IPS DF 6.9 (cell line): ENCODE results near the gene ZNF69.
"Not testable (repeated sequence)": the region's sequence is repeated elsewhere in the genome, so short reads cannot be mapped to it uniquely, and the experiment has no call there.

Source experiments
- DNase-seq: peaks from one replicate; pipeline ENCODE4 v3.0.0-alpha.2; 2013; ENCODE audit warnings: low read depth, low spot score
- H3K27ac ChIP-seq: one replicate; pipeline ENCODE4 v1.5.1; 2013; ENCODE audit warnings: low read length, control low read depth
- H3K27me3 ChIP-seq: 2 replicates; pipeline ENCODE4 v1.6.1; 2013; ENCODE audit warnings: mild to moderate bottlenecking, low read length; ENCODE audit not compliant: control insufficient read depth, insufficient read depth
- H3K36me3 ChIP-seq: 2 replicates; pipeline ENCODE4 v1.6.1; 2013; ENCODE audit warnings: low read length; ENCODE audit not compliant: control insufficient read depth, insufficient read depth
- H3K4me1 ChIP-seq: 2 replicates; pipeline ENCODE4 v1.6.1; 2013; ENCODE audit warnings: low read length; ENCODE audit not compliant: control insufficient read depth, insufficient read depth
- H3K4me3 ChIP-seq: 2 replicates; pipeline ENCODE4 v1.5.1; 2013; ENCODE audit warnings: mild to moderate bottlenecking, low read length
- H3K9me3 ChIP-seq: 2 replicates; pipeline ENCODE4 v1.6.1; 2013; ENCODE audit warnings: low read length, inconsistent platforms; ENCODE audit not compliant: control insufficient read depth, insufficient read depth
- WGBS: extraction: QIAGEN DNeasy Blood & Tissue Kit; methylation state at CpG from one replicate; pipeline ENCODE4 v1.1.7; 2013; ENCODE audit warnings: mixed read lengths, missing lambda C conversion rate; ENCODE audit not compliant: insufficient read length, insufficient coverage; 5-methylcytosine and 5-hydroxymethylcytosine counted together

ZNF69 gene

GRCh38 chr19:11894851-11895250 lies 7.3 kb downstream of the ZNF69 start:
- Histone ChIP-seq H3K27ac (no peak overlapping the region), H3K4me3 (no peak overlapping the region), H3K36me3 (peaks cover 10% of the 10 kb centered on the region; the same call in 1 of the 2 replicates), H3K27me3 (no peaks in the 10 kb centered on the region), H3K4me1 (no peaks in the 10 kb centered on the region), H3K9me3 (0 out of 2 replicates have a peak, but pooled peaks cover 2% of the 10 kb centered on the region)
- no CpG with 5 or more reads among the region's 6 CpGs for WGBS
- DNase-seq, result no peak

DNA sequence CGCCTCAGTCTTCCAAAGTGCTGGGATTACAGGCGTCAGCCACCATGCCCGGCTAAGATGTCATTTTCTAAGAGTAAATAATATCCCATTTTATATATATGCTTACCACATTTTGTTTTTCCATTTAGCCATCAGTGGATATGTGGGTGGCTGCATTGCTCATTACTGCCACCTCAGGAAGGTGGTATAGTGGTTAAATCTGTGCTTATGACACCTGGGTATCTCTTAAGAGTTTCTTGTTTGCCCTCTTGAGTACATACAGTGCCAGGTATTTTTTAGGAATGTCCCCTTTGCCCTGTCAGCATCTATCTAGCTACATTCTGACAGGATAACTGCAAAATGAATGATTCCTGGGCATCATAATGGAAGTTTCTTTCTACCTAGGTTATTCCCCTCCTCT lies 14.6 kb downstream of the ZNF69 start:
- H3K4me1 ChIP-seq, result no peaks in the 10 kb centered on the region
- no peak overlapping the region for H3K4me3 ChIP-seq
- no peaks in the 10 kb centered on the region for H3K27me3 ChIP-seq
- peaks cover 19% of the 10 kb centered on the region for H3K9me3 ChIP-seq
- no peak for DNase-seq
- no CpG with 5 or more reads among the region's 3 CpGs for WGBS
- peaks cover 31% of the 10 kb centered on the region for H3K36me3 ChIP-seq
- no peak overlapping the region for H3K27ac ChIP-seq

GRCh38 chr19:11905928-11906327 lies 18.3 kb downstream of the ZNF69 start:
- H3K4me3 ChIP-seq, result no peak overlapping the region
- H3K36me3 ChIP-seq, result peaks cover 31% of the 10 kb centered on the region

DNA sequence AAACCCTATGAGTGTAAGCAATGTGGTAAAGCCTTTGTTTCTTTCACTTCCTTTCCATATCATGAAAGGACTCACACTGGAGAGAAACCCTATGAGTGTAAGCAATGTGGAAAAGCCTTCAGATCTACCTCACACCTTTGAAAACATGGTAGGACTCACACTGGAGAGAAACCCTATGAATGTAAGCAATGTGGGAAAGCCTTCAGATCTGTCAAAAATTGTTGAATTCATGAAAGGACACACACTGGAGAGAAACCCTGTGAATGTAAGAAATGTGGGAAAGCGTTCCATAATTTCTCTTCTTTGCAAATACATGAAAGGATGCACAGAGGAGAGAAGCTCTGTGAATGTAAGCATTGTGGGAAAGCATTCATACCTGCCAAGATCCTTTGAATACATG lies 24.4 kb downstream of the ZNF69 start:
- not testable (repeated sequence) for H3K27me3 ChIP-seq, H3K9me3 ChIP-seq, H3K27ac ChIP-seq, H3K36me3 ChIP-seq, H3K4me1 ChIP-seq, DNase-seq, H3K4me3 ChIP-seq
- no CpG with 5 or more reads among the region's 1 CpG for WGBS

More at GRCh38 chr19:11905928-11906327, 18.3 kb downstream of the ZNF69 start:
- DNase-seq, result no peak
- WGBS, result no CpG with 5 or more reads among the region's 3 CpGs
- H3K9me3 ChIP-seq, result peaks cover 19% of the 10 kb centered on the region
- no peaks in the 10 kb centered on the region for H3K27me3 ChIP-seq
- H3K27ac ChIP-seq, result no peak overlapping the region
- H3K4me1 ChIP-seq, result no peaks in the 10 kb centered on the region

DNA sequence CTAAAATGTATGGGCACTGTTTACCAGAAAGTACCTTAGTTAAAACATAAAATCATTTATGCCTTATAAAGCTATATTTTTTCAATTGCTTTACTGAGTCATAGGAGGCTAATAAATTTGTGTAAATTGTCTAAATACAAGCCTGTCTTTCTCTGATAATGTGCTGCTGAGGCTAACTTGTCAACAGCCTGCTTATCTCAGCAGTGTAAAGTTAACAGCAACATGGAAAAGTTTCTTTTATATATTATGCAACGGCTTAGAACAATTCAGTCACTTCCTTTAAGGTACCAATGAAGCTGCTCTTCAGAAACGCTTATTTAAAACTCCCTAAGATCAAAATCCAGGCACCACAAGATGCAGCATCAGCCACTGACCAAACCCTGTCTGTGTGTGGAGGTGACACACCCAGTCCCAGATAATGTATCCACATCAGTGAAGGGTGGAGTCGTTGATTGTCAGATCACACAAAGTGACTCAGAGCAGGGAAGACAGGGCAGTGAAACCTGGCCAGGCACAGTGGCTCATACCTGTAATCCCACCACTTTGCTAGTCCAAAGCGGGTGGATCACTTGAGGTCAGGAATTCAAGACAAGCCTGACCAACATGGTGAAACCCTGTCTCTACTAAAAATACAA lies 27.0 kb downstream of the ZNF69 start:
- no CpG with 5 or more reads among the region's 4 CpGs for WGBS
- not testable (repeated sequence) for H3K4me1 ChIP-seq, H3K36me3 ChIP-seq, H3K9me3 ChIP-seq, DNase-seq, H3K27me3 ChIP-seq, H3K27ac ChIP-seq, H3K4me3 ChIP-seq

DNA sequence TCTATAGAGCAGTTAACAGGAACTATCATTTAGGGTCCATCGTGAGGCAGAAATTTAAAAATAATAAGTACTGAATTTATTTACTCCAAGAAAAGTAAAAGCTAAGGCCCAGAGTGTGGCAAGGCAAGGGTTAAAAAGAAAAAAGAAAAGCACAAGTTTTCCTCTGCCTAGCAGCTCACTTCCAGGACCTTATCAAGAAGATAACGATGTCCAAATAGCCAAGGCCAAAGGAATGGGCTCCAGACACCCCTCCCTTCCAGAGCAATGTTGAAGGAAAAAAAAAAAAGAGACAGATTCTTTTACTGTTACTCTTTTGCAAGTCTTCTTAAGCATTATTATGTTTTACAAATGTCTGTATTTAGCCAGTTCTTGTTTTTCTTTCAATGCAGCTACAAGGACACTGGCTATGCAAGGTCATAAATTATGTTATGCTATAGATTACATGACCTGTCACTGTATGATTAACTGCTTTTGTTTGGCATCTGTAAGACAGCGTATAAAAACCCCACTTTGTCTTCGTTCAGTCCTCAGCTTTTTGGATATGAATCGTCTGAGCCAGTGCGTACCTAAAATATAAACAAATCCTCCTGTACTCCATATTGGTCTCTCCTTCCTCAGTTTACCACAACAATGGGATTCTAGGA lies 34.4 kb downstream of the ZNF69 start:
- H3K9me3 ChIP-seq, result no peaks in the 10 kb centered on the region; the same call in 1 of the 2 replicates
- no peak overlapping the region for H3K27ac ChIP-seq
- H3K4me3 ChIP-seq, result no peak overlapping the region
- no CpG with 5 or more reads among the region's 6 CpGs for WGBS
- 0 out of 2 replicates have a peak, but pooled peaks cover 1% of the 10 kb centered on the region for H3K4me1 ChIP-seq
- no peaks in the 10 kb centered on the region for H3K36me3 ChIP-seq
- no peaks in the 10 kb centered on the region for H3K27me3 ChIP-seq
- DNase-seq, result no peak

DNA sequence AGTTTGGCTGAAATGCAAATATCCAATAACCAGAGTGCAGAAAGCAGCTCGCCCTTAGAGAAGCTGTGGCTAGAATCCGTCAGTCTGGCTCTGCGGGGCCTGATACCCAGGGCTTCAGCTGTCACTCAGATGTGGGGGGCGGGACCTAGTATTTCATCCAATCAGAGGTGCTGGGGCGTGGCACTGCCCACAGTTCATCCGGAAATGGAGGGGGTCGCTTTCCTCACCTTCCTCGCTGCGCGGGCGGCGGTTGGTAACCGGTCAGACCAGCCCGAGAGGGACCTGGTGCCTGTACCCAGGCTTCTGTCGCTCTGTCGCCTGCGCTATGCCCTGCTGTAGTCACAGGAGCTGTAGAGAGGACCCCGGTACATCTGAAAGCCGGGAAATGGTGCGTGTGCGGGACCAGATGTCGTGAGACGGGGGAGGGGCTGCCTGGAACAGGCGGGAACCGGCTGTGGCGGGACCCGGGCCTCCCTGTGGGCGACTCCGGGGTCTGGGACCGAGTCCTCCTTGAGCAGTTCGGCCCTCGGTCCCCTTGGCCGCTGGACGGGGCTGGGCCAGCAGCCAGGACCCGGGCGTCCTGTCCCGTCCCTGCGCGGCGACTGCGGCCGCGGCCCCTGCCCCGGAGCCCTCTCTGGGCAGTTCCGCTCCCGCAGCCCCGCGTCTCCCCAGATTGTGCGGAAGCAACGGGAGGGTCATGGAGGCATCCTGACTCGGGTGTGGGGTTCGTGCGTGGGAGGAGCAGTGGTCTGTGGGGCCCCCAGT lies 37.5 kb downstream of the ZNF69 start, which contains the start of gene ZNF700:
ZNF700 (plus strand) TSS at position 222 of the 765 bp plus-strand sequence; CDS start at position 326, 104 bp downstream.
- Histone ChIP-seq H3K4me1 (0 out of 2 replicates have a peak, but pooled peaks cover 1% of the 10 kb centered on the region), H3K4me3 (peak within 1 kb of the TSS; percentile 58)
- DNase-seq, result peak; percentile 75

DNA sequence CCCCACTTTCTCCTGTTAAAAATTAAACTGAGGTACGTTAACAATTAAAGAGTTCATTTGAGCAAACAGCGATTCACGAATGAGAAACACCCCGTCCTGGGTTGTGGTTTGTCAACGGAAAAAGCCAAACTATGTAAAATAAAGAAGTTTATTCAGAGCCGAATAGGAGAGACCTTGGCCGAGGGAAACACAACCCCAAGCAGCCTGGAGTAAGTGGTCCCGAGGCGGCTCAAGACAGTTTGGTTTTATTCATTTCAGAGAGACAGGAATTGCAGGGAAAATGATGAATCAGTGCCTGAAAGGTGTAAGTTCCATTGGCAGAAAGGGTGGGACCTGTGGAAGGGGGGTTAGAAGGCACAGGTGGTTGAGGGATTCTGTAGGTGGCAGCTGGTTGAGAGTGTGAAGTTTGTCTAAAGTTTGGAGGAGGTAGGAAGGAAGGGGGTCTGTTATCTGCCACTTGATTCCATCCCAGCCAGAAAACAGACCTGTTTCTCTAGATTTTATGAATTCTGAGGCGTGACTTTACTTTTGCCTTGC lies 38.1 kb downstream of the ZNF69 start:
- peak overlapping the region; percentile 58; the same call in 1 of the 2 replicates for H3K4me3 ChIP-seq
- H3K36me3 ChIP-seq, H3K27me3 ChIP-seq, H3K27ac ChIP-seq, DNase-seq, H3K4me1 ChIP-seq, H3K9me3 ChIP-seq: not testable (repeated sequence)
- no CpG with 5 or more reads among the region's 10 CpGs for WGBS

More for the DNA sequence above, 37.5 kb downstream of the ZNF69 start, which contains the start of gene ZNF700:
- H3K27ac ChIP-seq, result no peak within 1 kb of the TSS
- H3K9me3 ChIP-seq, result no peaks in the 10 kb centered on the region; the same call in 1 of the 2 replicates
- no peaks in the 10 kb centered on the region for H3K27me3 ChIP-seq
- WGBS, result no CpG with 5 or more reads among the region's 53 CpGs
- no peaks in the 10 kb centered on the region for H3K36me3 ChIP-seq

DNA sequence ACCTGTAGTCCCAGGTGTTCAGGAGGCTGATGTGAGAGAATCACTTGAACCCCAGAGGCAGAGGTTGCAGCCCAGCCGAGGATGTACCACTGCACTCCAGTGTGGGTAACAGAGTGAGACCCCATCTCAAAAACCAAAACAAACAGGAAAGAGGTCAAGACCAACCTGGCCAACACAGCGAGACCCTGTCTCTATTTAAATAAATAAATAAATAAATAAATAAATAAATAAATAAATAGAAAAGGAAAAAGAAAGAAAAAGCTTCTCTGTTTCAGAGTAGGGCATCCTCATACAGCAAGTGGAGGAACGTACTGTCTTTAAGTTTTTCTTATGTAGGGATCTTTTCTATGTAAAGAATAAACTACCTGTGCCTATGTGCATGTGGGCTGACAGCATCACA lies 39.6 kb downstream of the ZNF69 start:
- Histone ChIP-seq H3K4me3 (no peak overlapping the region), H3K27me3 (no peaks in the 10 kb centered on the region), H3K4me1 (0 out of 2 replicates have a peak, but pooled peaks cover 1% of the 10 kb centered on the region), H3K27ac (no peak overlapping the region), H3K36me3 (no peaks in the 10 kb centered on the region), H3K9me3 (no peaks in the 10 kb centered on the region)
- WGBS, result no CpG with 5 or more reads among the region's 3 CpGs
- no peak for DNase-seq

DNA sequence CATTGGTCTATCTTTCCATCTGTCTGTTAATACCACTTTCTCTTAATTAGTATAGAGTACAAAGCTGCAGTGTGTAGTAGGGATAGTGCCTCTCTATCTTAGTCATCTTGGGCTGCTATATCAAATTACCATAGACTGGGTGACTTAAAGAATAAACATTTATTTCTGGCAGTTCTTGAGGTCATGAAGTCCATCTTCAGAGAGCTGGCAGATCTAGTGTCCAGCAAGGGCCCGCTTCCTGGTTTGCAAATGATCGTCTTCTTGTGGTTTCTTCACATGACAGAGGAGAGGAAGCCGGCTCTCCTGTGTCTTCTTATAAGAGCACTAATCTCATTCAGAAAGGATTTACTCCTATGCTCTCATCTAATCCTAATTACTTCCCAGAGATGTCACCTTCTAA lies 43.5 kb downstream of the ZNF69 start:
- Histone ChIP-seq H3K27me3 (no peaks in the 10 kb centered on the region), H3K36me3 (no peaks in the 10 kb centered on the region)

More for the DNA sequence above, 43.5 kb downstream of the ZNF69 start:
- H3K27ac ChIP-seq, result no peak overlapping the region
- H3K4me3 ChIP-seq, result no peak overlapping the region
- H3K9me3 ChIP-seq, result no peaks in the 10 kb centered on the region; the same call in 1 of the 2 replicates
- DNase-seq, result no peak
- no CpG with 5 or more reads among the region's 3 CpGs for WGBS
- no peaks in the 10 kb centered on the region for H3K4me1 ChIP-seq
